Posterior cingulate gyrus (tissue), 11 donors: ENCODE results near the gene KLK11.
A peak's percentile ranks its signal among the peaks of the same experiment; 100 is the strongest.

ENCODE experiments used
- DNase-seq, 10 donors: peaks; one replicate each; pipeline versions ENCODE4 v3.0.0 to v3.0.0-alpha.2; 2020 to 2021; ENCODE audit warnings: mixed read lengths in 3 of 10
- intact Hi-C: fragments of 100-400 bp; cut with DNase I; formaldehyde crosslinking; loops from one replicate; pipeline ENCODE4 v1.15.1; 2023

KLK11 gene

GRCh38 chr19:51026554-51026831 lies at the start of gene KLK11:
KLK11 (minus strand) TSS chr19:51026616; CDS start chr19:51025631, 985 bp downstream.
- intact Hi-C loops: no loop called here
- DNase-seq: peak in 2 of 10 donors; percentile 61 to 83

- intact Hi-C loops: no loop called here
- no peak for DNase-seq
Observed at GRCh38 chr19:51075998-51076397, 49.6 kb upstream of the KLK11 start.

GRCh38 chr19:51071095-51071405 lies 44.6 kb upstream of the KLK11 start:
- intact Hi-C loops: no loop called here
- DNase-seq: no peak

GRCh38 chr19:51070334-51071094 lies 44.1 kb upstream of the KLK11 start:
- intact Hi-C loops: no loop called here
- no peak for DNase-seq

GRCh38 chr19:51066393-51067186 lies 40.2 kb upstream of the KLK11 start:
- DNase-seq: no peak
- intact Hi-C loops: no loop called here

- intact Hi-C loops: no loop called here
- peak in 1 of 10 donors; percentile 69 for DNase-seq
Observed at GRCh38 chr19:51065221-51065960, 39.0 kb upstream of the KLK11 start.

GRCh38 chr19:51064534-51065220 lies 38.3 kb upstream of the KLK11 start, which contains the start of gene KLK13:
KLK13 (minus strand) TSS chr19:51065092; CDS start chr19:51065067, 25 bp downstream.
- intact Hi-C loops: no loop called here
- peak in 1 of 10 donors; percentile 61 for DNase-seq

- no peak for DNase-seq
- intact Hi-C loops: no loop called here
Observed at GRCh38 chr19:51063664-51064063, 37.2 kb upstream of the KLK11 start.

- intact Hi-C loops: no loop called here
- DNase-seq: no peak
Observed at GRCh38 chr19:51060973-51061372, 34.6 kb upstream of the KLK11 start.

GRCh38 chr19:51060336-51060735 lies 33.9 kb upstream of the KLK11 start:
- intact Hi-C loops: no loop called here
- DNase-seq: peak in 1 of 10 donors; percentile 66

- intact Hi-C loops: no loop called here
- peak in 1 of 10 donors; percentile 77 for DNase-seq
Observed at GRCh38 chr19:51059715-51060114, 33.3 kb upstream of the KLK11 start.

- DNase-seq: no peak
- intact Hi-C loops: no loop called here
Observed at GRCh38 chr19:51055866-51056265, 29.4 kb upstream of the KLK11 start.

- DNase-seq: no peak
- intact Hi-C loops: no loop called here
Observed at GRCh38 chr19:51047031-51047335, 20.6 kb upstream of the KLK11 start.

GRCh38 chr19:51044327-51044726 lies 17.9 kb upstream of the KLK11 start:
- no peak for DNase-seq
- intact Hi-C loops: no loop called here

- intact Hi-C loops: no loop called here
- no peak for DNase-seq
Observed at GRCh38 chr19:51043497-51043896, 17.1 kb upstream of the KLK11 start.

- intact Hi-C loops: no loop called here
- DNase-seq: no peak
Observed at GRCh38 chr19:51040151-51040550, 13.7 kb upstream of the KLK11 start.

- no peak for DNase-seq
- intact Hi-C loops: no loop called here
Observed at GRCh38 chr19:51036519-51036918, 10.1 kb upstream of the KLK11 start.

- intact Hi-C loops: no loop called here
- peak in 1 of 10 donors; percentile 10 for DNase-seq
Observed at GRCh38 chr19:51034704-51035103, 8.3 kb upstream of the KLK11 start, which contains the start of gene KLK12. KLK12 (minus strand) TSS chr19:51035002; CDS start chr19:51034621, 381 bp downstream.

GRCh38 chr19:51031880-51032225 lies 5.4 kb upstream of the KLK11 start:
- intact Hi-C loops: no loop called here
- DNase-seq: peak in 1 of 10 donors; percentile 78

GRCh38 chr19:51031220-51031879 lies 4.9 kb upstream of the KLK11 start:
- intact Hi-C loops: no loop called here

More at GRCh38 chr19:51031220-51031879, 4.9 kb upstream of the KLK11 start:
- peak in 1 of 10 donors; percentile 54 for DNase-seq
